NB4 (cell line): ENCODE measurements around the gene UROC1.
A peak's percentile ranks its signal among the peaks of the same experiment; 100 is the strongest.

Source experiments
- CTCF ChIP-seq: IDR thresholded peaks from one replicate; pipeline ENCODE4 v1.5.1; 2012; ENCODE audit warnings: low read depth, low read length
- POLR2A ChIP-seq: IDR thresholded peaks from 2 replicates; pipeline ENCODE4 v1.6.1; 2011; ENCODE audit warnings: mild to moderate bottlenecking; ENCODE audit not compliant: insufficient read length; ENCODE audit errors: extremely low read depth

- TF ChIP-seq CTCF (no peak), POLR2A (peak; percentile 40)
These were observed 6.3 kb upstream of the UROC1 start, which contains the start of gene CHST13 for GRCh38 chr3:126523745-126524428.
